ENCODE results near the gene KCNK16.

DNA sequence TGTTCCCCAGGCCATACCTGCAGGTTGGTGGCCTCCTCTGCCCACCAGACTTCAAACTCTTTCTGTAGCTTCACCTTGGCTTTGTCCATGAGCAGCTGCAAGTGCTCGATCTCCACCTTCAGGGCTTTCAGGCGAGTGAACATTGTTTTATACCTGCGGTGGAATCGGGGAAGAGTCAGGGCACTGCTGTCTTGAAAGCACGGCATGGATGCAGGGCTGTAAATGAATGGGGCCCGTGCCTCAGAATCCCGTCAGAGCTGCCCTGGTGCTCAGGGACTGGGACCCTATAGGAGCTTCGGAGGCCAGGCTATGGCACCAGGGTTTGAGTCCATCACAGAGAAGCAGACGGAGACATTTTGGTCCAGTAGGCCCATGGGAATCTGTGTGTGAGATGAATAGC, 37.9 kb upstream of the KCNK16 start:
- TF ChIP-seq, protein P1, sequence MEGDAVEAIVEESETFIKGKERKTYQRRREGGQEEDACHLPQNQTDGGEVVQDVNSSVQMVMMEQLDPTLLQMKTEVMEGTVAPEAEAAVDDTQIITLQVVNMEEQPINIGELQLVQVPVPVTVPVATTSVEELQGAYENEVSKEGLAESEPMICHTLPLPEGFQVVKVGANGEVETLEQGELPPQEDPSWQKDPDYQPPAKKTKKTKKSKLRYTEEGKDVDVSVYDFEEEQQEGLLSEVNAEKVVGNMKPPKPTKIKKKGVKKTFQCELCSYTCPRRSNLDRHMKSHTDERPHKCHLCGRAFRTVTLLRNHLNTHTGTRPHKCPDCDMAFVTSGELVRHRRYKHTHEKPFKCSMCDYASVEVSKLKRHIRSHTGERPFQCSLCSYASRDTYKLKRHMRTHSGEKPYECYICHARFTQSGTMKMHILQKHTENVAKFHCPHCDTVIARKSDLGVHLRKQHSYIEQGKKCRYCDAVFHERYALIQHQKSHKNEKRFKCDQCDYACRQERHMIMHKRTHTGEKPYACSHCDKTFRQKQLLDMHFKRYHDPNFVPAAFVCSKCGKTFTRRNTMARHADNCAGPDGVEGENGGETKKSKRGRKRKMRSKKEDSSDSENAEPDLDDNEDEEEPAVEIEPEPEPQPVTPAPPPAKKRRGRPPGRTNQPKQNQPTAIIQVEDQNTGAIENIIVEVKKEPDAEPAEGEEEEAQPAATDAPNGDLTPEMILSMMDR (IDR thresholded peaks at IDR 0.05) = no peak
- TF ChIP-seq EZH2 (IDR thresholded peaks at IDR 0.05; ENCODE audit: borderline replicate concordance, insufficient read depth, low read depth, low read length, poor library complexity, severe bottlenecking) = no peak

All from B cell (primary cell).